Heart right ventricle (tissue), 16 donors: ENCODE measurements around the gene NUCB1. TPM values are rescaled to one million over a fixed set of nuclear protein-coding genes. Genes with fewer than 3 reads are reported as not detected.
"Not testable (repeated sequence)": the region's sequence is repeated elsewhere in the genome, so short reads cannot be mapped to it uniquely, and the experiment has no call there.

Experiments
- ATAC-seq, 8 donors: fragments of 200-7000 bp; cut with Tn5 transposase; one replicate each; pipeline ENCODE4 v1.9.1; 2020; ENCODE audit warnings: mild to moderate bottlenecking in 8 of 8, moderate library complexity in 8 of 8, moderate number of reproducible peaks in 1 of 8
- DNase-seq, 2 donors: peaks; one replicate each; pipeline ENCODE4 v3.0.0-alpha.2; 2020
- H3K27ac ChIP-seq, 10 donors: fragments of 200-600 bp; sonication (generic) in 2 of 10; one replicate each; pipeline versions ENCODE4 v1.5.0 to v1.8.0; 2020 to 2022; ENCODE audit warnings: mild to moderate bottlenecking in 3 of 10
- H3K27me3 ChIP-seq, 7 donors: fragments of 200-600 bp; one replicate each; pipeline ENCODE4 v1.8.0; 2021 to 2022; ENCODE audit warnings: mild to moderate bottlenecking in 2 of 7
- H3K36me3 ChIP-seq, 9 donors: fragments of 200-600 bp; sonication (generic) in 1 of 9; one replicate each; pipeline versions ENCODE4 v1.5.0 to v1.8.0; 2020 to 2022; ENCODE audit warnings: mild to moderate bottlenecking in 2 of 9
- H3K4me1 ChIP-seq, 9 donors: fragments of 200-600 bp; sonication (generic) in 1 of 9; one replicate each; pipeline versions ENCODE4 v1.5.0 to v1.8.0; 2020 to 2022; ENCODE audit warnings: mild to moderate bottlenecking in 4 of 9
- H3K4me3 ChIP-seq, 10 donors: fragments of 200-600 bp; sonication (generic) in 2 of 10; one replicate each; pipeline versions ENCODE4 v1.5.0 to v1.8.0; 2020 to 2022; ENCODE audit warnings: mild to moderate bottlenecking in 7 of 10, moderate library complexity in 2 of 10
- H3K9me3 ChIP-seq, 11 donors: fragments of 200-600 bp in 10 of 11; sonication (generic) in 2 of 11; one replicate each; pipeline versions ENCODE4 v1.5.0 to v1.8.0; 2013 to 2022; ENCODE audit warnings: mild to moderate bottlenecking in 2 of 11, control low read depth in 1 of 11, moderate library complexity in 1 of 11
- WGBS, 2 donors: extraction: QIAGEN DNeasy Blood & Tissue Kit; methylation state at CpG; one replicate each; pipeline ENCODE4 v1.1.7; 2013; ENCODE audit warnings: inconsistent platforms in 1 of 2; 5-methylcytosine and 5-hydroxymethylcytosine counted together
- intact Hi-C, 10 donors: fragments of 100-400 bp; cut with DNase I; formaldehyde crosslinking; loops; one replicate each; pipeline versions ENCODE4 v1.11.1 to v1.14.2; 2022
- polyA plus RNA-seq, 2 donors: library from polyadenylated mRNA; stranded (reverse); fragments of 200-250 nt; gene quantifications; one replicate each; pipeline ENCODE4 v1.2.3, GENCODE V29; 2013
- total RNA-seq, 10 donors: library from RNA; stranded (reverse); fragmentation: NEBNext Ultra II Directional in 3 of 10; extraction: Animal tissue kit (Norgen Biotek cat#: 25700) in 3 of 10; gene quantifications; one replicate each; pipeline versions ENCODE4 v1.2.1 to v1.2.4, GENCODE V29; 2021 to 2023
- TF ChIP-seq, protein P1 (sequence below), 9 donors: fragments of 200-600 bp; sonication (generic) in 2 of 9; IDR thresholded peaks; one replicate each; pipeline versions ENCODE4 v1.5.0 to v1.8.0; 2021 to 2022; ENCODE audit warnings: antibody characterized with exemption in 9 of 9, mild to moderate bottlenecking in 5 of 9, moderate library complexity in 1 of 9
- donor health status: Arrhythmogenic right ventricular cardiomyopathy.
- donor health status: ischemic (EF 13 %, LVEDD 7.1; RV severe dilation, severe dysfunction).
- donor health status: healthy with polysubstance abuse.
- donor health status: DM: no; HTN: yes; CAD: no.
- donor health status: DM: no; HTN: no; CAD: no.
- donor health status: ischemic (EF 25% LVEDD 6.9; RV normal size, moderate dysfunction).
- donor health status: ischemic (EF 25% LVEDD 5.7; RV mildly dilated, moderate dysfunction).
- donor health status: healthy.
- donor health status: DM: yes; HTN: yes; CAD: no.
- donor health status: Ischemic cardiomyopathy.
- donor health status: ischemic (EF 35%, LVEDD 5.7; RV mildly dilated, moderate dysfunction).
- donor health status: nonischemic (EF 11% LVEDD 7.7; RV severe dilation, severe dysfunction).
- donor health status: DM: yes; HTN: yes; CAD: no.
- donor health status: PGD.
- donor health status: ischemic (EF 29% LVEDD 5.4; RV normal size, mild dysfunction).
- donor health status: nonischemic (EF 23%, LVEDD 6.1; RV moderate dilation, normal function).

Gene NUCB1
- total and polyA plus RNA-seq, 12 donors: 170 to 452 (median 304) TPM

DNA sequence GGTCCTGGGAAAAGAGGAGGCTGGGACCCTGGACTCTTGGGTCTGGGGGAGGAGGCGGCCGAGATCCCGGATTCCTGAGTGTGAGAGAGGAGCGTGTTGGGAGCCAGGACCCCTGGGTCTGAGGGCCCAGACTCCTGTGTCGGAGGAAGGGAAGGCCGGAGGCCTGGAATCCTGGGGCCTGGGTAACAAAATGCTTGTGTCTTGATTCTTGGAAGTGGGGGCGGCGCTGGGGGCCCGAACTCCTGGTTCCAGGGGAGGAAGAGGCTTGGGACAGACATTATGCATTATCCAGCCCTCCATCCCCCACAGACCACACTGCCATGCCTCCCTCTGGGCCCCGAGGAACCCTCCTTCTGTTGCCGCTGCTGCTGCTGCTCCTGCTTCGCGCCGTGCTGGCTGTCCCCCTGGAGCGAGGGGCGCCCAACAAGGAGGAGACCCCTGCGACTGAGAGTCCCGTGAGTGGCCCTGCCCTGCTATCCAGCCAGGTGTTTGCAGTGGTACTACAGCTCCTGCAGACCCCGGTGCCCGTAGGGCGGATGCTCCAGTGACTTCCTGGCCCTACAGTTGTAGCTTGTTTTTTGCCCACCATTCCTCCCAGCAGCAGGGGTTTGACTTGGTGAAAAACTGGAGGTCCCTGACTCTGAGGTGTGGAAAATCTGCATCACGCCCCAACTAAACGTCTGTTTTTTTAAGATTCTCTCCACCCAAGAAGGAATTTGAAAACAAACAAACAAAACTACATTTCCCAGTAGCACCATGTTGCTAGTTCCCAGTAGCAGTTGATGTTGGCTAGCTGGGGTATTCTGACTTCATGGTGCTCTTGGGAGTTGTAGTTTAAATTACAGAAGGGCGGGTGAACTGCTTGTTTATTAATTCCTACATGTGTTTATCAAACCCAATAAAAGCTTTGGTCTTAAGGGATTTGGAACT lies 630 bp downstream of the NUCB1 start:
- DNase-seq (no peak), ATAC-seq (peak; percentile 1 to 43 (median 22))
- H3K4me3 ChIP-seq: peak overlapping the region; percentile 67 to 98 (median 88)
- WGBS, 2 donors: 6 to 7% methylated on average over 24 of the region's 24 CpGs
- H3K27ac ChIP-seq: peak overlapping the region; percentile 74 to 98 (median 94)
- intact Hi-C loops: loop anchor here in 4 of 10 donors (1.0 to 5.0 kb wide), 3 partner anchors 28 to 65 kb away; partner anchors contain the start of genes BAX (in 4 of the 4), PPP1R15A (in 2 of the 4) and FTL (in 1 of the 4)
- TF ChIP-seq, protein P1, sequence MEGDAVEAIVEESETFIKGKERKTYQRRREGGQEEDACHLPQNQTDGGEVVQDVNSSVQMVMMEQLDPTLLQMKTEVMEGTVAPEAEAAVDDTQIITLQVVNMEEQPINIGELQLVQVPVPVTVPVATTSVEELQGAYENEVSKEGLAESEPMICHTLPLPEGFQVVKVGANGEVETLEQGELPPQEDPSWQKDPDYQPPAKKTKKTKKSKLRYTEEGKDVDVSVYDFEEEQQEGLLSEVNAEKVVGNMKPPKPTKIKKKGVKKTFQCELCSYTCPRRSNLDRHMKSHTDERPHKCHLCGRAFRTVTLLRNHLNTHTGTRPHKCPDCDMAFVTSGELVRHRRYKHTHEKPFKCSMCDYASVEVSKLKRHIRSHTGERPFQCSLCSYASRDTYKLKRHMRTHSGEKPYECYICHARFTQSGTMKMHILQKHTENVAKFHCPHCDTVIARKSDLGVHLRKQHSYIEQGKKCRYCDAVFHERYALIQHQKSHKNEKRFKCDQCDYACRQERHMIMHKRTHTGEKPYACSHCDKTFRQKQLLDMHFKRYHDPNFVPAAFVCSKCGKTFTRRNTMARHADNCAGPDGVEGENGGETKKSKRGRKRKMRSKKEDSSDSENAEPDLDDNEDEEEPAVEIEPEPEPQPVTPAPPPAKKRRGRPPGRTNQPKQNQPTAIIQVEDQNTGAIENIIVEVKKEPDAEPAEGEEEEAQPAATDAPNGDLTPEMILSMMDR (IDR thresholded peaks at IDR 0.05): no peak
- peaks cover 10 to 44% (median 40%) of the 10 kb centered on the region in 9 donors for H3K4me1 ChIP-seq
- H3K9me3 ChIP-seq: no peaks in the 10 kb centered on the region
- peaks cover 0 to 37% (median 21%) of the 10 kb centered on the region in 9 donors for H3K36me3 ChIP-seq
- peaks cover 0 to 10% (median 0%) of the 10 kb centered on the region in 7 donors for H3K27me3 ChIP-seq

DNA sequence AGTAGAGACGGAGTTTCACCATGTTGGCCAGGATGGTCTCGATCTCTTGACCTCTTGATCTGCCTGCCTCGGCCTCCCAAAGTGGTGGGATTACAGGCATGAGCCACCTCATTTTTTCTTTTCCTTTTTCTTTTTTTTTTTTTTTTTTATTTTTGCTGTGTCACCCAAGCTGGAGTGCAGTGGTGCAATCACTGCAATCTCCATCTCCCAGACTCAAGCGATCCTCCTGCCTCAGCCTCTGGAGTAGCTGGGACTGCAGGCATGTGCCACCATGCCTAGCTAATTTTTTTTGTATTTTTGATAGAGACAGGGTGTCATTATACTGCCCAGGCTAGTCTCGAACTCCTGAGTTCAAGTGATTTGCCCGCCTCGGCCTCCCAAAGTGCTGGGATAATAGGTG lies 2.2 kb downstream of the NUCB1 start:
- 97 to 98% methylated on average over 7 of the region's 7 CpGs for WGBS, 2 donors
- H3K36me3 ChIP-seq: peaks cover 0 to 53% (median 27%) of the 10 kb centered on the region in 9 donors
- DNase-seq, ATAC-seq, H3K27ac ChIP-seq, H3K4me3 ChIP-seq, H3K27me3 ChIP-seq, H3K9me3 ChIP-seq: not testable (repeated sequence)
- peaks cover 10 to 37% (median 32%) of the 10 kb centered on the region in 9 donors for H3K4me1 ChIP-seq
- intact Hi-C loops: loop anchor here in 4 of 10 donors (5.0 kb wide), 1 partner anchor 50 kb away; the partner anchor contains the start of gene BAX (in 4 of the 4)

DNA sequence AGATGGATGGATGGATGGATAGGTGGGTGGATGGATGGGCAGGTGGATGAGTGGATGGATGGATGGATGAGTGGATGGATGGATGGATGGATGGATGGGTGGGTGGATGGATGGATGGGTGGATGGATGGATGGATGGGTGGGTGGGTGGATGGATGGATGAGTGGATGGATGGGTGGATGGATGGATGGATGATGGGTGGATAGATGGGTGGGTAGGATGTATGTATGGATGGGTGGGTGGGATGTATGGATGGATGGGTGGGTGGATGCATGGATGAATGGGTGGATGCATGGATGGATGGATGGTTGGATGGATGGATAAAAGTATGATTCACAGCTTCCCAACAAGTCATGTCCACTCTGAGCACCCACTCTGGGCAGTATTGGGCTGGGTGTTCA lies 3.7 kb downstream of the NUCB1 start:
- Histone ChIP-seq H3K4me1 (peaks cover 10 to 44% (median 33%) of the 10 kb centered on the region in 9 donors), H3K36me3 (peaks cover 0 to 65% (median 31%) of the 10 kb centered on the region in 9 donors)
- DNase-seq, H3K9me3 ChIP-seq, H3K4me3 ChIP-seq, H3K27ac ChIP-seq, ATAC-seq, H3K27me3 ChIP-seq: not testable (repeated sequence)
- intact Hi-C loops: loop anchor here in 4 of 10 donors (5.0 kb wide), 1 partner anchor 49 kb away; the partner anchor contains the start of gene BAX (in 4 of the 4)

DNA sequence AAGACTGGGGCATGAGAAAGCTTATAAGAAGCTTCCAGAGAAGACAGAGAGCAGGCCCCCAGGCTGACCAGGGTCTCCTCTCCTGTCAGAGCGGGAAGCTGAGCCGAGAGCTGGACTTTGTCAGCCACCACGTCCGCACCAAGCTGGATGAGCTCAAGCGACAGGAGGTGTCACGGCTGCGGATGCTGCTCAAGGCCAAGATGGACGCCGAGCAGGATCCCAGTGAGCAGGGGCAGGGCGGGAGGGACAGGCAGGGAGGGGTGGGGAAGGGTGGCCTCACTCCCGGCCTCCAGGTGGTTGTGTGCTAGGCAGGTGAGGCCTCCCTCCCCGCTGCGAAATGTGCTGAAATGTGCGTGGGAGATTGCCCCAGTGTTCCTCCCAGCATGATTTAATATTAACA lies 5.6 kb downstream of the NUCB1 start:
- no peak for DNase-seq
- 71 to 84% methylated on average over 14 of the region's 14 CpGs for WGBS, 2 donors
- Histone ChIP-seq H3K36me3 (peaks cover 0 to 84% (median 46%) of the 10 kb centered on the region in 9 donors), H3K4me1 (peaks cover 10 to 48% (median 33%) of the 10 kb centered on the region in 9 donors), H3K4me3 (no peak overlapping the region), H3K27me3 (no peaks in the 10 kb centered on the region), H3K27ac (no peak overlapping the region), H3K9me3 (no peaks in the 10 kb centered on the region)
- ATAC-seq: no peak
- intact Hi-C loops: no loop called here
- TF ChIP-seq, protein P1 (IDR thresholded peaks at IDR 0.05): no peak

DNA sequence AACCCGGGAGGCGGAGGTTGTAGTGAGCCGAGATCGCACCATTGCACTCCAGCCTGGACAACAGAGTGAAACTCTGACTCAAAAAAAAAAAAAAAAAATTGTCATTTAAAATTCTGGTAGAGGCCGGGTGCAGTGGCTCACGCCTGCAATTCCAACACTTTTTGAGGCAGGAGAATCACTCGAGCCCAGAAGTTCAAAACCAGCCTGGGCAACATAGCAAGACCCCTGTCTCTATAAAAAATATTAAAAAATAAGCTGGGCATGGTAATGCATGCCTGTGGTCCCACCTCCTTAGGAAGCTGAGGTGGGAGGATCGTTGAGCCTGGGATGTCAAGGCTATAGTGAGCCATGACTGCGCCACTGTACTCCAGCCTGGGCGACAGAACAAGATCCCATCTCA lies 6.2 kb downstream of the NUCB1 start:
- H3K9me3 ChIP-seq: no peaks in the 10 kb centered on the region
- H3K4me3 ChIP-seq: no peak overlapping the region
- no peak overlapping the region for H3K27ac ChIP-seq
- WGBS, 2 donors: 95 to 97% methylated on average over 10 of the region's 10 CpGs
- peaks cover 0 to 90% (median 52%) of the 10 kb centered on the region in 9 donors for H3K36me3 ChIP-seq
- H3K4me1 ChIP-seq: peaks cover 9 to 41% (median 27%) of the 10 kb centered on the region in 9 donors
- ATAC-seq: no peak
- TF ChIP-seq, protein P1 (IDR thresholded peaks at IDR 0.05): no peak
- intact Hi-C loops: no loop called here
- DNase-seq: no peak
- no peaks in the 10 kb centered on the region for H3K27me3 ChIP-seq
